Stimulated activated naive B cell treated with anti-CD40 and anti-IgM and Interleukin-4, amounts not matched to agents 10 μg/mL and 1 μg/mL and 100 μg/mL, for 72 hours (primary cell): ENCODE results near the gene FAM161B.
A peak's percentile ranks its signal among the peaks of the same experiment; 100 is the strongest.
"Not testable (repeated sequence)": the region's sequence is repeated elsewhere in the genome, so short reads cannot be mapped to it uniquely, and the experiment has no call there.

Experiments used
- ATAC-seq, 2 donors: fragments of 150-1000 bp; cut with Tn5 transposase; replicated peaks; 2 replicates each; pipeline ENCODE4 v1.10.0; 2021; ENCODE audit warnings: moderate library complexity in 1 of 2
- DNase-seq: peaks from one replicate; pipeline ENCODE4 v3.0.0; 2021
- H3K27ac Mint-ChIP-seq: one replicate; pipeline ENCODE4 v1.8.0; 2022; ENCODE audit warnings: mild to moderate bottlenecking, mixed read lengths
- H3K27me3 Mint-ChIP-seq, 2 donors: one replicate each; pipeline ENCODE4 v1.8.0; 2022; ENCODE audit warnings: mixed read lengths in 2 of 2
- H3K36me3 Mint-ChIP-seq, 2 donors: one replicate each; pipeline ENCODE4 v1.8.0; 2022; ENCODE audit warnings: mixed read lengths in 2 of 2, mild to moderate bottlenecking in 1 of 2
- H3K4me1 Mint-ChIP-seq, 2 donors: one replicate each; pipeline ENCODE4 v1.8.0; 2022; ENCODE audit warnings: mixed read lengths in 2 of 2, mild to moderate bottlenecking in 1 of 2
- H3K4me3 Mint-ChIP-seq, 2 donors: one replicate each; pipeline ENCODE4 v1.8.0; 2022; ENCODE audit warnings: mild to moderate bottlenecking in 2 of 2, mixed read lengths in 2 of 2, moderate library complexity in 1 of 2
- H3K9me3 Mint-ChIP-seq, 2 donors: one replicate each; pipeline ENCODE4 v1.8.0; 2022; ENCODE audit warnings: mixed read lengths in 2 of 2, mild to moderate bottlenecking in 1 of 2

Gene FAM161B

GRCh38 chr14:73913256-73913655 is 36.6 kb downstream of the FAM161B start:
- peaks cover 6 to 11% of the 10 kb centered on the region in 2 donors for H3K9me3 Mint-ChIP-seq
- no peak for DNase-seq
- peaks cover 6 to 15% of the 10 kb centered on the region in 2 donors for H3K4me1 Mint-ChIP-seq
- no peaks in the 10 kb centered on the region for H3K27me3 Mint-ChIP-seq
- H3K27ac Mint-ChIP-seq, result no peak overlapping the region
- ATAC-seq, result no peak
- no peak overlapping the region for H3K4me3 Mint-ChIP-seq
- peaks cover 60 to 71% of the 10 kb centered on the region in 2 donors for H3K36me3 Mint-ChIP-seq

GRCh38 chr14:73909681-73910080 is 40.2 kb downstream of the FAM161B start:
- H3K4me3 Mint-ChIP-seq, result no peak overlapping the region
- H3K4me1 Mint-ChIP-seq, result peaks cover 6 to 15% of the 10 kb centered on the region in 2 donors
- DNase-seq (no peak), ATAC-seq (no peak)
- peaks cover 60 to 78% of the 10 kb centered on the region in 2 donors for H3K36me3 Mint-ChIP-seq
- H3K9me3 Mint-ChIP-seq, result peaks cover 6 to 11% of the 10 kb centered on the region in 2 donors
- no peaks in the 10 kb centered on the region for H3K27me3 Mint-ChIP-seq
- peak overlapping the region; percentile 86 for H3K27ac Mint-ChIP-seq

- no peak overlapping the region for H3K4me3 Mint-ChIP-seq
- no peaks in the 10 kb centered on the region for H3K9me3 Mint-ChIP-seq
- DNase-seq, result no peak
- no peak overlapping the region for H3K27ac Mint-ChIP-seq
- H3K4me1 Mint-ChIP-seq, result no peaks in the 10 kb centered on the region
- H3K27me3 Mint-ChIP-seq, result no peaks in the 10 kb centered on the region
- no peak for ATAC-seq
- H3K36me3 Mint-ChIP-seq, result peaks cover 28 to 36% of the 10 kb centered on the region in 2 donors
Measured at GRCh38 chr14:73903028-73903427, 46.9 kb downstream of the FAM161B start.

GRCh38 chr14:73896521-73896920 is 53.4 kb downstream of the FAM161B start:
- peak overlapping the region; percentile 15 for H3K27ac Mint-ChIP-seq

GRCh38 chr14:73895939-73896338 is 54.0 kb downstream of the FAM161B start:
- no peak overlapping the region for H3K27ac Mint-ChIP-seq
- peaks cover 31 to 39% of the 10 kb centered on the region in 2 donors for H3K36me3 Mint-ChIP-seq
- H3K4me1 Mint-ChIP-seq, result peaks cover 0 to 2% of the 10 kb centered on the region in 2 donors
- no peaks in the 10 kb centered on the region for H3K27me3 Mint-ChIP-seq
- no peak for DNase-seq
- H3K4me3 Mint-ChIP-seq, result no peak overlapping the region
- H3K9me3 Mint-ChIP-seq, result no peaks in the 10 kb centered on the region
- ATAC-seq, result no peak

More at GRCh38 chr14:73896521-73896920, 53.4 kb downstream of the FAM161B start:
- no peak for ATAC-seq
- Mint-ChIP-seq H3K9me3 (no peaks in the 10 kb centered on the region), H3K27me3 (no peaks in the 10 kb centered on the region), H3K4me3 (no peak overlapping the region), H3K36me3 (peaks cover 31 to 39% of the 10 kb centered on the region in 2 donors), H3K4me1 (peaks cover 0 to 2% of the 10 kb centered on the region in 2 donors)
- no peak for DNase-seq

- Mint-ChIP-seq H3K4me1 (peaks cover 5 to 11% of the 10 kb centered on the region in 2 donors), H3K27ac (peak overlapping the region; percentile 86), H3K36me3 (peaks cover 27 to 36% of the 10 kb centered on the region in 2 donors)
- not testable (repeated sequence) for H3K4me3 Mint-ChIP-seq, H3K27me3 Mint-ChIP-seq, ATAC-seq, H3K9me3 Mint-ChIP-seq, DNase-seq
Measured at GRCh38 chr14:73894180-73894687, 55.7 kb downstream of the FAM161B start.

GRCh38 chr14:73889376-73889775 is 60.5 kb downstream of the FAM161B start:
- Mint-ChIP-seq H3K36me3 (peaks cover 12 to 35% of the 10 kb centered on the region in 2 donors), H3K27ac (no peak overlapping the region), H3K9me3 (no peaks in the 10 kb centered on the region), H3K4me3 (no peak overlapping the region), H3K27me3 (no peaks in the 10 kb centered on the region), H3K4me1 (peaks cover 25 to 48% of the 10 kb centered on the region in 2 donors)
- DNase-seq (no peak), ATAC-seq (no peak)

GRCh38 chr14:73888971-73889370 is 60.9 kb downstream of the FAM161B start:
- Mint-ChIP-seq H3K4me3 (no peak overlapping the region), H3K27ac (no peak overlapping the region), H3K36me3 (peaks cover 10 to 33% of the 10 kb centered on the region in 2 donors), H3K27me3 (no peaks in the 10 kb centered on the region), H3K4me1 (peaks cover 25 to 50% of the 10 kb centered on the region in 2 donors), H3K9me3 (no peaks in the 10 kb centered on the region)
- DNase-seq (no peak), ATAC-seq (no peak)

GRCh38 chr14:73888460-73888725 is 61.5 kb downstream of the FAM161B start:
- no peak for ATAC-seq
- Mint-ChIP-seq H3K4me3 (peak overlapping the region; percentile 89 to 91), H3K4me1 (peaks cover 25 to 50% of the 10 kb centered on the region in 2 donors)

GRCh38 chr14:73887694-73888459 is 62.0 kb downstream of the FAM161B start:
- Mint-ChIP-seq H3K9me3 (no peaks in the 10 kb centered on the region), H3K36me3 (peaks cover 8 to 29% of the 10 kb centered on the region in 2 donors), H3K27me3 (no peaks in the 10 kb centered on the region), H3K4me1 (peaks cover 25 to 50% of the 10 kb centered on the region in 2 donors), H3K4me3 (peak overlapping the region; percentile 89 to 91), H3K27ac (peak overlapping the region; percentile 99)
- DNase-seq (no peak), ATAC-seq (no peak)

More at GRCh38 chr14:73888460-73888725, 61.5 kb downstream of the FAM161B start:
- DNase-seq, result no peak
- Mint-ChIP-seq H3K36me3 (peaks cover 6 to 29% of the 10 kb centered on the region in 2 donors), H3K27me3 (no peaks in the 10 kb centered on the region), H3K27ac (peak overlapping the region; percentile 99), H3K9me3 (no peaks in the 10 kb centered on the region)

GRCh38 chr14:73887318-73887616 is 62.6 kb downstream of the FAM161B start:
- Mint-ChIP-seq H3K4me3 (peak overlapping the region; percentile 89 to 91), H3K27ac (peak overlapping the region; percentile 99)

GRCh38 chr14:73886449-73887317 is 63.2 kb downstream of the FAM161B start, which contains the start of gene ZNF410:
Gene ZNF410 (plus strand): TSS chr14:73886859. CDS start chr14:73892176, 5,317 bp downstream.
- DNase-seq (peak; percentile 94), ATAC-seq (peak; percentile 99)
- Mint-ChIP-seq H3K4me1 (peaks cover 22 to 50% of the 10 kb centered on the region in 2 donors), H3K4me3 (peak within 1 kb of the TSS; percentile 89 to 91), H3K27ac (peak within 1 kb of the TSS; percentile 99), H3K27me3 (no peaks in the 10 kb centered on the region), H3K36me3 (peaks cover 8 to 24% of the 10 kb centered on the region in 2 donors), H3K9me3 (no peaks in the 10 kb centered on the region)

More at GRCh38 chr14:73887318-73887616, 62.6 kb downstream of the FAM161B start:
- ATAC-seq, result no peak
- H3K4me1 Mint-ChIP-seq, result peaks cover 25 to 50% of the 10 kb centered on the region in 2 donors
- no peaks in the 10 kb centered on the region for H3K27me3 Mint-ChIP-seq
- DNase-seq, result no peak
- H3K9me3 Mint-ChIP-seq, result no peaks in the 10 kb centered on the region
- H3K36me3 Mint-ChIP-seq, result peaks cover 8 to 29% of the 10 kb centered on the region in 2 donors

GRCh38 chr14:73884438-73885190 is 65.3 kb downstream of the FAM161B start:
- Mint-ChIP-seq H3K27ac (peak overlapping the region; percentile 77), H3K4me1 (peaks cover 22 to 43% of the 10 kb centered on the region in 2 donors), H3K27me3 (no peaks in the 10 kb centered on the region), H3K9me3 (no peaks in the 10 kb centered on the region), H3K36me3 (peaks cover 8 to 24% of the 10 kb centered on the region in 2 donors), H3K4me3 (peak overlapping the region; percentile 38 to 69)
- ATAC-seq (no peak), DNase-seq (no peak)
